Skin of body (tissue), 2 donors: ENCODE measurements around the gene COX7B2. TPM values are rescaled to one million over a fixed set of nuclear protein-coding genes. Genes with fewer than 3 reads are reported as not detected.

Source experiments
- DNase-seq: peaks from one replicate; lab custom pipeline; 2025; lab: John Stamatoyannopoulos, UW
- total RNA-seq: library from RNA; depleted of rRNA; stranded (reverse); fragments of >200 nt; gene quantifications from one replicate; pipeline ENCODE4 v1.2.3, GENCODE V29; 2014

The COX7B2 gene
- total RNA-seq, 1 donor from 2014 or later = not detected

DNA sequence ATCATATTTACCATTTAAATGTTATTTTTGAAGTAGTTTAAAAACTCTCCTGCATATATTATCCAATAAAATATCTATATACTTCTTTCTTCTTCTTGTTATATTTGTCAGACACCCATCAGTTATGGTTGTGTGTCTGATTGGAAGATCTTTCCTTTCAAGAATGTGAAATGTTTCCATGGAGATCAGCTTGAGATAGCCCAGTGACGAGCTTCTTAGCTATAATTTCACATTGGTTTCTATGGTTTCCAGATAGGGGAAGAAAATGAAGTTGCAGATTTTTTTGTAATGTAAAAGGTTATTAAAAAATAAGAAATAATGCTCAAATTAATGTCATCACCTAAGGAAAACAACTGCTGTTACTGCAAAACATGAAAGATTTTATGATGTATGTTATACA is 189.0 kb downstream of the COX7B2 start:
- no peak for DNase-seq

DNA sequence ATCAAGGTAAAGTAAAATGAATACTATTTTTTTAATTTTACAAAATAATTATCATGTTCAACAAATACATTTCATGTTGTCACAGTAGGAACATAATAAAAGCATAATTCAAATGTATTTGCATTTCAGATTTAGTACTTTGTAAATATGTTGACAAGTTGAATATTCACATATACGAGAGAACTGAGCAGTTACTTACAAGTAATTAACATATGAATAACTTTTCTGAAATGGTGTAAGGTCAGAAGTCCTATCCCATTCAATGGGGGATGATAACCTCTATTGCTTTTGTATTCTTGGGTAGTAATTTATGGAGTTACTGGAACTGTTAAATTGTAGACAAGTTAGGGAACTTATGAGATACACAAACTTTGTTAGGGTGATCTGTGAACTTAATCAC is 191.1 kb downstream of the COX7B2 start:
- DNase-seq = no peak

DNA sequence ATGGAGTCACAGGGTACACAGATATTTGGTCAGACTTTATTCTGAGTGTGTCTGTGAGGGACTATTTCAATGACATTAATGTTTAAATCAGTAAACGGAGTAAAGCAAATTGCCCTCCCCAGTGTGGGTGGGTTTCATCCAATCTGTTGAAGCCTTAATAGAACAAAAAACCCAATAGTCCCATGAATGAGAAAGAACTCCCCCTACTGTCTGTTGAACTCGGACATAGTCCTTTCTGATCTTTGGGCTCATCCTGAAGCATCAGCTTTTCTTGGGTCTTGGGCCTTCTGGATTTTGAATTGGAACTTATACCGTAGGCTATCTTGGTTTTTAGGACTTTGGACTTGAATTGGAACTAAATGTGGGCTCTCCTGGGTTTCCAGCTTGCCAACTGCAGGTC is 193.6 kb downstream of the COX7B2 start:
- no peak for DNase-seq

DNA sequence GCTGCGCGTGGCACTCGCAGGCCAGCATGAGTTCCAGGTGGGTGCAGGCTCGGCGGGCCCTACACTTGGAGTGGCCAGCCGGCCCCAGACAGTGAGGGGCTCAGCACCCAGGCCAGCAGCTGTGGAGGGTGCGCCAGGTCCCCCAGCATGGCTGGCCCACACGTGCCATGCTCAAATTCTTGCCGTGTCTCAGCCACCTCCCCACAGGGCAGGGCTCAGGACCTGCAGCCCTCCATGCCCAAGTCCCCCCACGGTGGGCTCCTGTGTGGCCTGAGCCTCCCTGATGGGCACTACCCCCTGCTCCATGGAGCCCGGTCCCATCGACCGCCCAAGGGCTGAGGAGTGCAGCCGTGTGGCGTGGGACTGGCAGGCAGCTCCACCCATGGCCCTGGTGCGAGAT is 210.2 kb downstream of the COX7B2 start:
- no peak for DNase-seq

Other genes with a start within 250 kb of the COX7B2 start
- gene GABRA4, start 84.3 kb upstream of the COX7B2 start, total RNA-seq = 0.49 TPM
- gene GABRB1, start 122.3 kb upstream of the COX7B2 start, total RNA-seq = 0.69 TPM